HepG2 (cell line): ENCODE results near the gene PEX19. TPM values are rescaled to one million over a fixed set of nuclear protein-coding genes. Genes with fewer than 3 reads are reported as not detected.

Experiments used
- ATAC-seq: fragments of 200-7000 bp; cut with Tn5 transposase; 3 replicates; pipeline ENCODE4 v1.9.1; 2020; ENCODE audit warnings: mild to moderate bottlenecking, moderate library complexity
- BruUV-seq: library from RNA; stranded (reverse); fragments of 400-500 nt; replicated peaks from 2 replicates; lab custom pipeline; 2021; lab: Mats Ljungman, UMichigan
- CTCF ChIA-PET: fragments of 300-600 bp; formaldehyde crosslinking; extraction: SDS; loops from one replicate; lab custom pipeline; 2021; ENCODE audit warnings: low total read pairs, inconsistent platforms, low intra/inter-chr PET ratio; lab: Yijun Ruan, JAX
- POLR2A ChIA-PET: fragments of 350-600 bp; sonication (Branson Sonifier 250); formaldehyde crosslinking; loops from one replicate; lab custom pipeline; 2020; ENCODE audit warnings: antibody characterized with exemption, inconsistent platforms; lab: Yijun Ruan, JAX
- DNase-seq: peaks from one replicate; pipeline ENCODE4 v3.0.0-alpha.2; 2015; ENCODE audit warnings: low spot score
- FAIRE-seq: peaks from 3 replicates; lab custom pipeline; 2011; peaks lifted over from hg19 to GRCh38; lab: Jason Lieb, UNC
- H2AFZ ChIP-seq: one replicate; pipeline ENCODE4 v1.6.1; 2011; ENCODE audit warnings: low read length, inconsistent platforms
- H3K27ac ChIP-seq: fragments of 300-600 bp; 3 replicates; pipeline ENCODE4 v1.8.0; 2011; ENCODE audit warnings: mixed run types, mild to moderate bottlenecking, mixed read lengths, low read length, inconsistent platforms; ENCODE audit not compliant: insufficient read depth; ENCODE audit errors: extremely low read length
- H3K27me3 ChIP-seq, 2 experiments: fragments of 200-600 bp in 1 of 2; 2 replicates in 1 of 2; 3 replicates in 1 of 2; pipeline versions ENCODE4 v1.6.0 to v1.8.0; 2011; ENCODE audit warnings: low read length in 2 of 2, mild to moderate bottlenecking in 2 of 2, moderate library complexity in 2 of 2, inconsistent platforms in 1 of 2; ENCODE audit not compliant: insufficient read depth in 2 of 2, control insufficient read depth in 1 of 2
- H3K36me3 ChIP-seq, 2 experiments: fragments of 200-600 bp in 1 of 2; replicated peaks in 1 of 2; 2 replicates in 1 of 2; 3 replicates in 1 of 2; pipeline versions ENCODE4 v1.5.1 to v1.8.0; 2011; ENCODE audit warnings: low read length in 2 of 2, inconsistent platforms in 1 of 2; ENCODE audit not compliant: insufficient read depth in 2 of 2, control insufficient read depth in 1 of 2
- H3K4me1 ChIP-seq: 2 replicates; pipeline ENCODE4 v1.5.1; 2012; ENCODE audit warnings: low read length, inconsistent platforms; ENCODE audit not compliant: insufficient read depth
- H3K4me2 ChIP-seq: 2 replicates; pipeline ENCODE4 v1.6.0; 2011; ENCODE audit warnings: low read depth, low read length, inconsistent platforms
- H3K4me3 ChIP-seq, 3 experiments: fragments of 200-600 bp in 1 of 3; sonication (generic), shearing (Covaris generic) in 1 of 3; replicated peaks in 1 of 3; 2 replicates each; pipeline ENCODE4 v1.5.1; 2011 to 2016; ENCODE audit warnings: low read length in 3 of 3, inconsistent platforms in 2 of 3, low read depth in 2 of 3, mild to moderate bottlenecking in 2 of 3, control low read depth in 1 of 3, mixed read lengths in 1 of 3; ENCODE audit not compliant: insufficient read depth in 1 of 3
- H3K79me2 ChIP-seq: one replicate; pipeline ENCODE4 v1.6.1; 2011; ENCODE audit warnings: low read length, inconsistent platforms; ENCODE audit not compliant: insufficient read depth
- H3K9ac ChIP-seq: 2 replicates; pipeline ENCODE4 v1.6.0; 2011; ENCODE audit warnings: mild to moderate bottlenecking, low read depth, low read length, inconsistent platforms; ENCODE audit not compliant: insufficient read depth
- H3K9me3 ChIP-seq: 2 replicates; pipeline ENCODE4 v1.5.1; 2012; ENCODE audit warnings: mild to moderate bottlenecking, low read length
- H4K20me1 ChIP-seq: 2 replicates; pipeline ENCODE4 v1.6.0; 2011; ENCODE audit warnings: inconsistent platforms, mild to moderate bottlenecking, low read length, moderate library complexity; ENCODE audit not compliant: insufficient read depth
- ARID5B ChIP-seq: IDR thresholded peaks from 2 replicates; pipeline ENCODE4 v1.4.0; 2020; ENCODE audit warnings: mild to moderate bottlenecking, missing genetic modification reagents
- CHD2 ChIP-seq: IDR thresholded peaks from 2 replicates; pipeline ENCODE4 v1.6.1; 2011; ENCODE audit warnings: low read depth, low read length, improper control_type of control experiment
- GATAD1 ChIP-seq: IDR thresholded peaks from 2 replicates; pipeline ENCODE4 v1.6.1; 2016; ENCODE audit warnings: missing genetic modification reagents, missing compliant biosample characterization
- GPN1 ChIP-seq: sonication (generic); formaldehyde crosslinking; IDR thresholded peaks from 2 replicates; pipeline ENCODE4 v1.5.1; 2020; ENCODE audit warnings: missing genetic modification reagents, borderline replicate concordance
- KDM5B ChIP-seq: sonication (generic); formaldehyde crosslinking; IDR thresholded peaks from 2 replicates; pipeline ENCODE4 v1.4.0; 2020; ENCODE audit warnings: missing genetic modification reagents, mild to moderate bottlenecking, borderline replicate concordance
- PBX3 ChIP-seq: sonication (generic); formaldehyde crosslinking; IDR thresholded peaks from 2 replicates; pipeline ENCODE4 v1.8.1; 2023; ENCODE audit warnings: missing genetic modification reagents, inconsistent platforms, borderline replicate concordance
- RBM39 ChIP-seq: fragments of 200-400 bp; formaldehyde crosslinking; IDR thresholded peaks from one replicate; pipeline ENCODE4 v1.6.1; 2018; ENCODE audit warnings: antibody characterized with exemption, mild to moderate bottlenecking, low read depth, low read length; ENCODE audit not compliant: poor library complexity, severe bottlenecking
- SALL1 ChIP-seq: sonication (generic); formaldehyde crosslinking; IDR thresholded peaks from 2 replicates; pipeline ENCODE4 v1.8.0; 2022; ENCODE audit warnings: mild to moderate bottlenecking, missing genetic modification reagents
- SNAPC2 ChIP-seq: sonication (generic); formaldehyde crosslinking; IDR thresholded peaks from 2 replicates; pipeline ENCODE4 v1.8.1; 2022; ENCODE audit warnings: mild to moderate bottlenecking, missing genetic modification reagents
- TGIF2 ChIP-seq: IDR thresholded peaks from 2 replicates; pipeline ENCODE4 v1.6.1; 2016; ENCODE audit warnings: control low read depth, missing compliant biosample characterization
- THYN1 ChIP-seq: sonication (generic); formaldehyde crosslinking; IDR thresholded peaks from 2 replicates; pipeline ENCODE4 v1.8.1; 2023; ENCODE audit warnings: low read depth, mild to moderate bottlenecking, moderate library complexity, missing genetic modification reagents, borderline replicate concordance
- ZHX1 ChIP-seq: sonication (generic); formaldehyde crosslinking; IDR thresholded peaks from 2 replicates; pipeline ENCODE4 v1.8.1; 2022; ENCODE audit warnings: low read depth, mild to moderate bottlenecking, missing genetic modification reagents
- ZIK1 ChIP-seq: sonication (generic); formaldehyde crosslinking; IDR thresholded peaks from 2 replicates; pipeline ENCODE4 v1.5.0; 2020; ENCODE audit warnings: mild to moderate bottlenecking, low read depth, missing genetic modification reagents, borderline replicate concordance
- ZNF317 ChIP-seq: sonication (generic); formaldehyde crosslinking; IDR thresholded peaks from 2 replicates; pipeline ENCODE4 v1.5.0; 2020; ENCODE audit warnings: mild to moderate bottlenecking, missing genetic modification reagents
- ZNF543 ChIP-seq: sonication (generic); formaldehyde crosslinking; IDR thresholded peaks from 2 replicates; pipeline ENCODE4 v1.4.0; 2020; ENCODE audit warnings: mild to moderate bottlenecking, missing genetic modification reagents
- WGBS: methylation state at CpG from one replicate; pipeline ENCODE4 v1.1.6; 2017; ENCODE audit warnings: low lambda C conversion rate; 5-methylcytosine and 5-hydroxymethylcytosine counted together
- in situ Hi-C: cut with HindIII; loops from 2 replicates; pipeline ENCODE4 v1.10.0; 2017; ENCODE audit warnings: low pct_unique_long_range_greater_than_20kb; ENCODE audit not compliant: extremely low pct_ligation_motif_present
- intact Hi-C: fragments of 100-400 bp; cut with micrococcal nuclease; formaldehyde crosslinking; loops from one replicate; pipeline ENCODE4 v1.10.0; 2022; ENCODE audit not compliant: unreplicated experiment
- polyA plus RNA-seq, 8 experiments: library from polyadenylated mRNA; depleted of rRNA in 3 of 8; stranded (reverse) in 7 of 8; unstranded in 1 of 8; fragments of >200 nt; fragmentation: Illumina TruSeq in 4 of 8; extraction: Trizol in 4 of 8; gene quantifications; 2 replicates each; pipeline versions ENCODE4 v1.2.1 to v1.2.3, GENCODE V29; 2011 to 2016; ENCODE audit warnings: low read depth in 4 of 8, missing spikeins in 1 of 8, mixed read lengths in 1 of 8; ENCODE audit not compliant: insufficient read depth in 1 of 8
- total RNA-seq, 5 experiments: library from RNA; depleted of rRNA; stranded (reverse); fragments of >200 nt; fragmentation: Illumina TruSeq; extraction: Trizol; gene quantifications; 2 replicates each; pipeline ENCODE4 v1.2.3, GENCODE V29; 2016; ENCODE audit warnings: low read depth in 1 of 5

PEX19 gene
- total and polyA plus RNA-seq, 2 of the 13 experiments (the other 11 are each of a cell fraction or from before 2014, with no cell fraction given), result 47.0 to 51.8 TPM

GRCh38 chr1:160257411-160258015 is 27.4 kb downstream of the PEX19 start:
- H4K20me1 ChIP-seq, result 0 out of 2 replicates have a peak, but pooled peaks cover 9% of the 10 kb centered on the region
- ATAC-seq (no peak), FAIRE-seq (no peak), DNase-seq (no peak)
- POLR2A ChIA-PET, result no interaction called here
- H3K27ac ChIP-seq, result no peak overlapping the region
- H3K27me3 ChIP-seq, result no peaks in the 10 kb centered on the region; a peak in 1 of 5 replicates
- in situ Hi-C loops (no loop called here), intact Hi-C loops (no loop called here)
- H3K4me3 ChIP-seq, result no peak overlapping the region
- H3K9ac ChIP-seq, result no peak overlapping the region
- CTCF ChIA-PET, result no interaction called here
- H3K9me3 ChIP-seq, result no peaks in the 10 kb centered on the region
- WGBS, result 96% methylated on average over 6 of the region's 6 CpGs
- H2AFZ ChIP-seq, result no peak overlapping the region
- H3K36me3 ChIP-seq, result no peaks in the 10 kb centered on the region; a peak in 3 of 5 replicates
- H3K4me1 ChIP-seq, result peaks cover 49% of the 10 kb centered on the region
- no peak overlapping the region for H3K4me2 ChIP-seq
- BruUV-seq, result no TSS peak
- peaks cover 54% of the 10 kb centered on the region for H3K79me2 ChIP-seq
- TF ChIP-seq KDM5B (CRISPR knock-in tag), result no peak
- no peak for TF ChIP-seq SALL1 (CRISPR knock-in tag)
- TF ChIP-seq SNAPC2, result no peak
- no peak for TF ChIP-seq GATAD1 (CRISPR knock-in tag)
- no peak for TF ChIP-seq GPN1 (CRISPR knock-in tag)
- no peak for TF ChIP-seq TGIF2 (CRISPR knock-in tag)
- no peak for TF ChIP-seq ARID5B
- TF ChIP-seq THYN1 (CRISPR knock-in tag), result no peak
- TF ChIP-seq CHD2, result no peak
- TF ChIP-seq ZNF317, result no peak
- TF ChIP-seq ZNF543 (CRISPR knock-in tag), result no peak
- TF ChIP-seq PBX3 (CRISPR knock-in tag), result no peak
- no peak for TF ChIP-seq ZHX1 (CRISPR knock-in tag)
- TF ChIP-seq ZIK1 (CRISPR knock-in tag), result no peak
- TF ChIP-seq RBM39, result no peak
